ENCODE measurements around the gene TNFRSF1B. TPM values are rescaled to one million over a fixed set of nuclear protein-coding genes. Genes with fewer than 3 reads are reported as not detected.

TNFRSF1B gene
- total RNA-seq, 1 donor from 2014 or later: 139 TPM

- Histone ChIP-seq H3K4me3 (no peak overlapping the region), H3K36me3 (no peaks in the 10 kb centered on the region), H3K27me3 (no peaks in the 10 kb centered on the region), H3K9me3 (no peaks in the 10 kb centered on the region), H3K4me1 (peaks cover 0 to 1% of the 10 kb centered on the region in 2 donors), H3K27ac (no peak overlapping the region)
- DNase-seq (ENCODE audit: low spot score in 2 of 2): no peak
- intact Hi-C loops (cut with DNase I): no loop called here
- TF ChIP-seq CTCF (IDR thresholded peaks at IDR 0.05): no peak
These were observed 2.8 kb downstream of the TNFRSF1B start for GRCh38 chr1:12169442-12170135.

GRCh38 chr1:12170263-12170671, 3.5 kb downstream of the TNFRSF1B start:
- intact Hi-C loops (cut with DNase I): no loop called here
- no peaks in the 10 kb centered on the region for H3K36me3 ChIP-seq
- H3K9me3 ChIP-seq: no peaks in the 10 kb centered on the region
- H3K27me3 ChIP-seq: no peaks in the 10 kb centered on the region
- DNase-seq (ENCODE audit: low spot score in 2 of 2): no peak
- TF ChIP-seq CTCF (IDR thresholded peaks at IDR 0.05): no peak
- H3K4me1 ChIP-seq: peaks cover 0 to 3% of the 10 kb centered on the region in 2 donors
- no peak overlapping the region for H3K4me3 ChIP-seq
- no peak overlapping the region for H3K27ac ChIP-seq

GRCh38 chr1:12171206-12172041, 4.6 kb downstream of the TNFRSF1B start:
- Histone ChIP-seq H3K27ac (peak overlapping the region; percentile 10 to 58), H3K4me3 (no peak overlapping the region), H3K4me1 (peaks cover 0 to 3% of the 10 kb centered on the region in 2 donors), H3K36me3 (no peaks in the 10 kb centered on the region), H3K9me3 (no peaks in the 10 kb centered on the region), H3K27me3 (no peaks in the 10 kb centered on the region)
- no peak for TF ChIP-seq CTCF (IDR thresholded peaks at IDR 0.05)
- no peak for DNase-seq (ENCODE audit: low spot score in 2 of 2)
- intact Hi-C loops (cut with DNase I): no loop called here

- intact Hi-C loops (cut with DNase I): no loop called here
- no peak for TF ChIP-seq CTCF (IDR thresholded peaks at IDR 0.05)
- Histone ChIP-seq H3K36me3 (no peaks in the 10 kb centered on the region), H3K9me3 (no peaks in the 10 kb centered on the region), H3K27me3 (no peaks in the 10 kb centered on the region), H3K4me3 (no peak overlapping the region), H3K4me1 (peaks cover 0 to 3% of the 10 kb centered on the region in 2 donors), H3K27ac (peak overlapping the region; percentile 58 to 62)
- no peak for DNase-seq (ENCODE audit: low spot score in 2 of 2)
These were observed 5.5 kb downstream of the TNFRSF1B start for GRCh38 chr1:12172042-12172851.

GRCh38 chr1:12173041-12173509, 6.3 kb downstream of the TNFRSF1B start:
- no peak for DNase-seq (ENCODE audit: low spot score in 2 of 2)
- no peak for TF ChIP-seq CTCF (IDR thresholded peaks at IDR 0.05)
- Histone ChIP-seq H3K4me1 (peaks cover 0 to 3% of the 10 kb centered on the region in 2 donors), H3K27me3 (no peaks in the 10 kb centered on the region), H3K36me3 (no peaks in the 10 kb centered on the region), H3K27ac (peak overlapping the region; percentile 58 to 62), H3K9me3 (no peaks in the 10 kb centered on the region), H3K4me3 (no peak overlapping the region)
- intact Hi-C loops (cut with DNase I): no loop called here

All from ascending aorta (tissue), 2 donors.